ENCODE data around the gene PSMA4. TPM values are rescaled to one million over a fixed set of nuclear protein-coding genes. Genes with fewer than 3 reads are reported as not detected.
"Not testable (repeated sequence)": the region's sequence is repeated elsewhere in the genome, so short reads cannot be mapped to it uniquely, and the experiment has no call there.

Gene PSMA4
- total and polyA plus RNA-seq, 2 experiments from 2014 or later, result 322 to 552 TPM

DNA sequence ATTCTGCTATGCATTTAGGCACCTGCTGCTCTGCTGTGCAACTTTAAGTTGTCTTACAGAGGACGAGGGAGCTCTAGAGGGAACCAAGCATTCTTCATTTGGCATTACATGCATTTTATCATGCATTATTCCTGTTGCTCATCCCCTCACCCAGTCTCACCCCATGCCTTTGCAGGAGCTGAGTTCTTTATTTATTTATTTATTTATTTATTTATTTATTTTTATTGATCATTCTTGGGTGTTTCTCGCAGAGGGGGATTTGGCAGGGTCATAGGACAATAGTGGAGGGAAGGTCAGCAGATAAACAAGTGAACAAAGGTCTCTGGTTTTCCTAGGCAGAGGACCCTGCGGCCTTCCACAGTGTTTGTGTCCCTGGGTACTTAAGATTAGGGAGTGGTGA is 20.2 kb upstream of the PSMA4 start:
- H3K4me1 Mint-ChIP-seq, ATAC-seq: not testable (repeated sequence)

DNA sequence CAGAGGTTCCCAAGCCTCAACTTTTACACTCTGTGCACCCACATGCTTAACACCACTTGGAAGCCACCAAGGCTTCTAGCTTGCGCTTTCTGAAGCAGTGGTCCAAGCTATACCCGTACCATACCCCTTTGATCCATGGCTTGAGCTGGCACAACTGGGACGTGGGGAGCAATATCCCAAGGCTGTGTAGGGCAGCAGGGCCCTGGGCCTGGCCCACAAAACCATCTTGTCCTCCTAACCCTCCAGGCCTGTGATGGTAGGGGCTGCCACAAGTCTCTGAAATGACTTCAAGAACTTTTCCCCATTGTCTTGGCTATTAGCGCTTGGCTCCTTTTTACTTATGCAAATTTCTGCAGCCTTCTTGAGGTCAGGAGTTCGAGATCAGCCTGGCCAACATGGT is 16.0 kb upstream of the PSMA4 start:
- H3K36me3 Mint-ChIP-seq (ENCODE audit: low read depth), result peaks cover 19% of the 10 kb centered on the region
- no peak for TF ChIP-seq ZNF331 (CRISPR knock-in tag; IDR thresholded peaks at IDR 0.05; ENCODE audit: low read depth)
- no peak for TF ChIP-seq POLR2AphosphoS5 (IDR thresholded peaks at IDR 0.05; ENCODE audit: low read depth)
- TF ChIP-seq CREB1 (CRISPR knock-in tag; IDR thresholded peaks at IDR 0.05; ENCODE audit: low read depth), result no peak
- TF ChIP-seq EZH2 (IDR thresholded peaks at IDR 0.05; ENCODE audit: low read depth, unreplicated experiment), result no peak
- no peak for TF ChIP-seq EZH2phosphoT487 (IDR thresholded peaks at IDR 0.05; ENCODE audit: unreplicated experiment)
- no peak for TF ChIP-seq STAT1 (IDR thresholded peaks at IDR 0.05; ENCODE audit: unreplicated experiment)
- TF ChIP-seq, protein P1, sequence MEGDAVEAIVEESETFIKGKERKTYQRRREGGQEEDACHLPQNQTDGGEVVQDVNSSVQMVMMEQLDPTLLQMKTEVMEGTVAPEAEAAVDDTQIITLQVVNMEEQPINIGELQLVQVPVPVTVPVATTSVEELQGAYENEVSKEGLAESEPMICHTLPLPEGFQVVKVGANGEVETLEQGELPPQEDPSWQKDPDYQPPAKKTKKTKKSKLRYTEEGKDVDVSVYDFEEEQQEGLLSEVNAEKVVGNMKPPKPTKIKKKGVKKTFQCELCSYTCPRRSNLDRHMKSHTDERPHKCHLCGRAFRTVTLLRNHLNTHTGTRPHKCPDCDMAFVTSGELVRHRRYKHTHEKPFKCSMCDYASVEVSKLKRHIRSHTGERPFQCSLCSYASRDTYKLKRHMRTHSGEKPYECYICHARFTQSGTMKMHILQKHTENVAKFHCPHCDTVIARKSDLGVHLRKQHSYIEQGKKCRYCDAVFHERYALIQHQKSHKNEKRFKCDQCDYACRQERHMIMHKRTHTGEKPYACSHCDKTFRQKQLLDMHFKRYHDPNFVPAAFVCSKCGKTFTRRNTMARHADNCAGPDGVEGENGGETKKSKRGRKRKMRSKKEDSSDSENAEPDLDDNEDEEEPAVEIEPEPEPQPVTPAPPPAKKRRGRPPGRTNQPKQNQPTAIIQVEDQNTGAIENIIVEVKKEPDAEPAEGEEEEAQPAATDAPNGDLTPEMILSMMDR (conservative IDR thresholded peaks at IDR 0.05; ENCODE audit: low read depth in 2 of 2), result no peak
- TF ChIP-seq REST (IDR thresholded peaks at IDR 0.05; ENCODE audit: unreplicated experiment), result no peak
- TF ChIP-seq ZNF462 (CRISPR knock-in tag; IDR thresholded peaks at IDR 0.05), result no peak
- TF ChIP-seq JUNB (IDR thresholded peaks at IDR 0.05; ENCODE audit: unreplicated experiment), result no peak
- no peak for TF ChIP-seq ZNF114 (CRISPR knock-in tag; IDR thresholded peaks at IDR 0.05)
- no peak for TF ChIP-seq NANOG (IDR thresholded peaks at IDR 0.05; ENCODE audit: borderline replicate concordance)

More for the DNA sequence above, 20.2 kb upstream of the PSMA4 start:
- H3K4me3 ChIP-seq; DNase-seq (ENCODE audit: low spot score); H3K27ac ChIP-seq (ENCODE audit: low read depth); H3K27me3 ChIP-seq (ENCODE audit: insufficient read depth); H3K4me1 ChIP-seq (ENCODE audit: insufficient read depth); H3K36me3 ChIP-seq (ENCODE audit: insufficient read depth); H3K27ac Mint-ChIP-seq; H3F3A ChIP-seq (replicated peaks; ENCODE audit: low read depth); H2AFZ ChIP-seq; H3K4me3 Mint-ChIP-seq; H4K20me1 ChIP-seq (replicated peaks; ENCODE audit: insufficient read depth); H3K9me2 ChIP-seq (ENCODE audit: insufficient read depth); H3K79me2 ChIP-seq (replicated peaks; ENCODE audit: insufficient read depth); H3K4me2 ChIP-seq; H3K27me3 Mint-ChIP-seq (ENCODE audit: insufficient read depth, low read depth, poor library complexity): not testable (repeated sequence)
- peaks cover 30% of the 10 kb centered on the region for H3K9me3 Mint-ChIP-seq
- H3K36me3 Mint-ChIP-seq (ENCODE audit: low read depth), result peaks cover 11% of the 10 kb centered on the region

More for the DNA sequence above, 16.0 kb upstream of the PSMA4 start:
- Histone ChIP-seq H3K79me2 (replicated peaks; ENCODE audit: insufficient read depth) (no peaks in the 10 kb centered on the region), H3K27ac (ENCODE audit: low read depth) (no peak overlapping the region), H2AFZ (no peak overlapping the region), H3K36me3 (ENCODE audit: insufficient read depth) (no peaks in the 10 kb centered on the region), H3K9me2 (ENCODE audit: insufficient read depth) (no peaks in the 10 kb centered on the region), H3K27me3 (ENCODE audit: insufficient read depth) (no peaks in the 10 kb centered on the region), H4K20me1 (replicated peaks; ENCODE audit: insufficient read depth) (no peaks in the 10 kb centered on the region), H3K4me2 (no peak overlapping the region), H3F3A (replicated peaks; ENCODE audit: low read depth) (no peaks in the 10 kb centered on the region), H3K4me1 (ENCODE audit: insufficient read depth) (no peaks in the 10 kb centered on the region), H3K4me3 (no peak overlapping the region)
- no peaks in the 10 kb centered on the region for H3K4me1 Mint-ChIP-seq
- H3K27ac Mint-ChIP-seq, result no peak overlapping the region
- no peak overlapping the region for H3K4me3 Mint-ChIP-seq
- H3K9me3 Mint-ChIP-seq, result peaks cover 51% of the 10 kb centered on the region
- DNase-seq (ENCODE audit: low spot score), result no peak
- no peak for ATAC-seq
- H3K27me3 Mint-ChIP-seq (ENCODE audit: insufficient read depth, low read depth, poor library complexity), result peaks cover 5% of the 10 kb centered on the region
